Caco-2 (cell line): Measurements from ENCODE around the gene ADGRF1. TPM values are rescaled to one million over a fixed set of nuclear protein-coding genes. Genes with fewer than 3 reads are reported as not detected.

Source experiments
- BruUV-seq: library from RNA; stranded (reverse); fragments of 400-500 nt; replicated peaks from 2 replicates; lab custom pipeline; 2021; lab: Mats Ljungman, UMichigan
- CTCF ChIA-PET: fragments of 300-600 bp; sonication (Branson Sonifier 250); formaldehyde crosslinking; loops from one replicate; lab custom pipeline; 2022; ENCODE audit warnings: antibody characterized with exemption; lab: Charles Lee
- POLR2A ChIA-PET: fragments of 300-600 bp; sonication (Branson Sonifier 250); formaldehyde crosslinking; loops from one replicate; lab custom pipeline; 2022; ENCODE audit warnings: antibody characterized with exemption; lab: Charles Lee
- DNase-seq, 2 experiments: peaks; one replicate each; pipeline versions ENCODE4 v3.0.0 to v3.0.0-alpha.2; 2020 to 2022
- H3K27me3 ChIP-seq: replicated peaks from 2 replicates; pipeline ENCODE4 v1.6.0; 2011; ENCODE audit warnings: low read length; ENCODE audit not compliant: control insufficient read depth, insufficient read depth
- H3K36me3 ChIP-seq: 2 replicates; pipeline ENCODE4 v1.5.1; 2011; ENCODE audit warnings: low read length; ENCODE audit not compliant: control insufficient read depth, insufficient read depth
- H3K4me1 ChIP-seq: fragments of 250-450 bp; sonication (Bioruptor Pico); 2 replicates; pipeline ENCODE4 v1.5.1; 2020; ENCODE audit warnings: mild to moderate bottlenecking
- H3K4me3 ChIP-seq: 2 replicates; pipeline ENCODE4 v1.5.1; 2011; ENCODE audit warnings: low read depth, mild to moderate bottlenecking, control low read depth, low read length
- H3K9me3 ChIP-seq: fragments of 250-450 bp; sonication (Bioruptor Pico); 2 replicates; pipeline ENCODE4 v1.5.1; 2020; ENCODE audit warnings: mild to moderate bottlenecking, moderate library complexity
- H3K27ac Mint-ChIP-seq: one replicate; pipeline ENCODE4 v1.8.0; 2022; ENCODE audit warnings: mixed read lengths; ENCODE audit not compliant: unreplicated experiment
- H3K27me3 Mint-ChIP-seq: one replicate; pipeline ENCODE4 v1.8.0; 2022; ENCODE audit warnings: mixed read lengths; ENCODE audit not compliant: insufficient read depth, unreplicated experiment
- H3K36me3 Mint-ChIP-seq: one replicate; pipeline ENCODE4 v1.8.0; 2022; ENCODE audit warnings: mild to moderate bottlenecking, mixed read lengths; ENCODE audit not compliant: insufficient read depth, unreplicated experiment
- H3K4me1 Mint-ChIP-seq: one replicate; pipeline ENCODE4 v1.8.0; 2022; ENCODE audit warnings: low read depth, mixed read lengths; ENCODE audit not compliant: unreplicated experiment
- H3K4me3 Mint-ChIP-seq: one replicate; pipeline ENCODE4 v1.8.0; 2022; ENCODE audit warnings: mild to moderate bottlenecking, moderate library complexity, mixed read lengths; ENCODE audit not compliant: unreplicated experiment
- H3K9me3 Mint-ChIP-seq: one replicate; pipeline ENCODE4 v1.8.0; 2022; ENCODE audit warnings: mixed read lengths; ENCODE audit not compliant: unreplicated experiment
- CTCF ChIP-seq, 2 experiments: fragments of 200-600 bp in 1 of 2; IDR thresholded peaks; 1 replicate in 1 of 2; 2 replicates in 1 of 2; pipeline versions ENCODE4 v1.5.1 to v1.8.0; 2011 to 2022; ENCODE audit warnings: antibody characterized with exemption in 1 of 2, control low read depth in 1 of 2, inconsistent platforms in 1 of 2, low read depth in 1 of 2, low read length in 1 of 2, mild to moderate bottlenecking in 1 of 2, moderate library complexity in 1 of 2; ENCODE audit not compliant: insufficient read depth in 1 of 2, severe bottlenecking in 1 of 2, unreplicated experiment in 1 of 2
- intact Hi-C: fragments of 100-400 bp; cut with micrococcal nuclease; formaldehyde crosslinking; loops from one replicate; pipeline ENCODE4 v1.10.0; 2022; ENCODE audit not compliant: unreplicated experiment
- total RNA-seq: library from RNA; stranded (reverse); gene quantifications from 2 replicates; pipeline ENCODE4 v1.2.3, GENCODE V29; 2022

ADGRF1 gene
- total RNA-seq, 1 experiment from 2014 or later: 0.52 TPM

DNA sequence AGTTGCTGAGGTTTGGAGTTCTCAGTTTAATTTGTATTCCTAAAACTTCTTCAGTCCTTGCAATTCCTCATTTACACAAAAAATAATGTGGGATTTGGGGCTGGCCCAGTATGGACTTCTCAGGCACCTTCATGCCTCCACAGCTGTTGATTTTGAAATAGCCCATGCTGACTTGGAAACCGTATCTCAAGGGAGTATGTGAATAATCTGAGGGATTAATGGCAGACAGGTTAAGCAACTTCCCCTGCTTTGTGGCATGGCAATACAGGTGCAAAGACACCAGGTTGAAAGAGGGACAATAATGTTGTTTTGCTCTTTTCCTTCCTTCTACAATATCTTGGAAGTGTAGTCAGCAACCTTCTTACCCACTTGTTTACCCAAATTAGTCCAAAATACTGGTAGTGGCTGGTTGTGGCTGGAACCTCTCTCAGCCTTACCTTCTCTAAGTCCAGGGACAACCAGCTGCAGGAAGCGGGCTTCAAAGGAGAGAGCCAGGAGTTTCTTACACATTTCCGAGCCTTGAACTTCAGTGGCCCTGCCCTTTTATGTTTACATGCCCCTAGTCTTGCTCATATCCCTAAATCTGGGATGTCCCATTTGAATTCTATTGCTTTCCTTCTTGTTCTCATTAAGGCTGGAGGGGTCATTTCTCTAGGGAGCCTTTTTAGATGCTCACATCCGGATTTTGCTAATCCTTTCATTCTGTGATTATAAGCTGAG, 44.1 kb upstream of the ADGRF1 start:
- H3K27ac Mint-ChIP-seq: no peak overlapping the region
- Histone ChIP-seq H3K9me3 (no peaks in the 10 kb centered on the region), H3K36me3 (no peaks in the 10 kb centered on the region), H3K4me3 (no peak overlapping the region), H3K27me3 (no peaks in the 10 kb centered on the region), H3K4me1 (peaks cover 4% of the 10 kb centered on the region; the same call in 1 of the 2 replicates)
- H3K9me3 Mint-ChIP-seq: no peaks in the 10 kb centered on the region
- ChIA-PET CTCF (no interaction called here), POLR2A (no interaction called here)
- H3K36me3 Mint-ChIP-seq: no peaks in the 10 kb centered on the region
- DNase-seq: no peak
- TF ChIP-seq CTCF (IDR thresholded peaks at IDR 0.05; ENCODE audit: insufficient read depth in 1 of 2, low read depth in 1 of 2, low read length in 1 of 2, severe bottlenecking in 1 of 2, unreplicated experiment in 1 of 2): no peak
- no peaks in the 10 kb centered on the region for H3K4me1 Mint-ChIP-seq
- no peaks in the 10 kb centered on the region for H3K27me3 Mint-ChIP-seq
- intact Hi-C loops: no loop called here
- no TSS peak for BruUV-seq
- H3K4me3 Mint-ChIP-seq: no peak overlapping the region

- Histone ChIP-seq H3K4me3 (no peak overlapping the region), H3K27me3 (no peaks in the 10 kb centered on the region), H3K36me3 (no peaks in the 10 kb centered on the region), H3K9me3 (no peaks in the 10 kb centered on the region), H3K4me1 (0 out of 2 replicates have a peak, but pooled peaks cover 4% of the 10 kb centered on the region)
- no peak for DNase-seq
- Mint-ChIP-seq H3K36me3 (no peaks in the 10 kb centered on the region), H3K4me3 (no peak overlapping the region), H3K27ac (no peak overlapping the region), H3K27me3 (no peaks in the 10 kb centered on the region), H3K9me3 (no peaks in the 10 kb centered on the region), H3K4me1 (no peaks in the 10 kb centered on the region)
- TF ChIP-seq CTCF (IDR thresholded peaks at IDR 0.05; ENCODE audit: insufficient read depth in 1 of 2, low read depth in 1 of 2, low read length in 1 of 2, severe bottlenecking in 1 of 2, unreplicated experiment in 1 of 2): no peak
- no TSS peak for BruUV-seq
- intact Hi-C loops: no loop called here
- POLR2A ChIA-PET: no interaction called here
- CTCF ChIA-PET: no interaction called here
These were observed 42.5 kb upstream of the ADGRF1 start for GRCh38 chr6:47084610-47085009.

- no TSS peak for BruUV-seq
- intact Hi-C loops: no loop called here
- ChIA-PET POLR2A (no interaction called here), CTCF (no interaction called here)
- H3K4me3 ChIP-seq: no peak overlapping the region
- Mint-ChIP-seq H3K27ac (no peak overlapping the region), H3K36me3 (no peaks in the 10 kb centered on the region), H3K9me3 (no peaks in the 10 kb centered on the region), H3K4me3 (no peak overlapping the region), H3K27me3 (no peaks in the 10 kb centered on the region), H3K4me1 (no peaks in the 10 kb centered on the region)
- 0 out of 2 replicates have a peak, but pooled peaks cover 4% of the 10 kb centered on the region for H3K4me1 ChIP-seq
- DNase-seq: no peak
- no peaks in the 10 kb centered on the region for H3K36me3 ChIP-seq
- TF ChIP-seq CTCF (IDR thresholded peaks at IDR 0.05; ENCODE audit: insufficient read depth in 1 of 2, low read depth in 1 of 2, low read length in 1 of 2, severe bottlenecking in 1 of 2, unreplicated experiment in 1 of 2): no peak
- no peaks in the 10 kb centered on the region for H3K27me3 ChIP-seq
- no peaks in the 10 kb centered on the region for H3K9me3 ChIP-seq
These were observed 41.5 kb upstream of the ADGRF1 start for GRCh38 chr6:47083586-47084047.
